GM19372 (cell line): Measurements from ENCODE around the gene GMEB2.
"Not testable (repeated sequence)": the region's sequence is repeated elsewhere in the genome, so short reads cannot be mapped to it uniquely, and the experiment has no call there.

Experiments
- ATAC-seq: cut with Tn5 transposase; IDR thresholded peaks from one replicate; pipeline ENCODE4 v1.9.1; 2021; ENCODE audit warnings: mild to moderate bottlenecking, low read depth, moderate library complexity; ENCODE audit not compliant: unreplicated experiment

The GMEB2 gene

GRCh38 chr20:63574829-63575743 lies 51.8 kb downstream of the GMEB2 start:
- no peak for ATAC-seq

GRCh38 chr20:63574156-63574828 lies 52.6 kb downstream of the GMEB2 start, which contains the start of gene HELZ2:
HELZ2 (minus strand) TSS chr20:63574239; CDS start chr20:63572385, 1,854 bp downstream.
- no peak for ATAC-seq

GRCh38 chr20:63573647-63574131 lies 53.2 kb downstream of the GMEB2 start:
- ATAC-seq, result no peak

GRCh38 chr20:63572788-63573646 lies 53.9 kb downstream of the GMEB2 start:
- no peak for ATAC-seq

GRCh38 chr20:63572071-63572787 lies 54.7 kb downstream of the GMEB2 start:
- no peak for ATAC-seq

GRCh38 chr20:63571087-63571478 lies 55.8 kb downstream of the GMEB2 start:
- not testable (repeated sequence) for ATAC-seq

- no peak for ATAC-seq
Measured at GRCh38 chr20:63570281-63571086, 56.4 kb downstream of the GMEB2 start.

GRCh38 chr20:63568986-63569949 lies 57.6 kb downstream of the GMEB2 start:
- ATAC-seq, result no peak

- ATAC-seq, result no peak
Measured at GRCh38 chr20:63568170-63568981, 58.5 kb downstream of the GMEB2 start.

- ATAC-seq, result peak; percentile 53
Measured at GRCh38 chr20:63567386-63568169, 59.3 kb downstream of the GMEB2 start.

- ATAC-seq, result no peak
Measured at GRCh38 chr20:63567136-63567385, 59.8 kb downstream of the GMEB2 start.

- ATAC-seq, result no peak
Measured at GRCh38 chr20:63566395-63567135, 60.3 kb downstream of the GMEB2 start.

GRCh38 chr20:63565699-63566335 lies 61.1 kb downstream of the GMEB2 start:
- ATAC-seq, result no peak

- no peak for ATAC-seq
Measured at GRCh38 chr20:63565021-63565698, 61.7 kb downstream of the GMEB2 start.
